HCT116 (cell line): ENCODE data around the gene INSYN2A. TPM values are rescaled to one million over a fixed set of nuclear protein-coding genes. Genes with fewer than 3 reads are reported as not detected.

Experiments
- ATAC-seq: fragments of 200-7000 bp; cut with Tn5 transposase; 2 replicates; pipeline ENCODE4 v1.9.1; 2020; ENCODE audit warnings: mild to moderate bottlenecking, moderate library complexity
- BruUV-seq: library from RNA; stranded (reverse); fragments of 400-500 nt; replicated peaks from 2 replicates; lab custom pipeline; 2021; lab: Mats Ljungman, UMichigan
- CTCF ChIA-PET: fragments of 300-600 bp; sonication (Branson Sonifier 250); formaldehyde crosslinking; loops from one replicate; lab custom pipeline; 2021; ENCODE audit warnings: antibody characterized with exemption; lab: Charles Lee
- POLR2A ChIA-PET: fragments of 300-600, 350-600 bp; sonication (Branson Sonifier 250); formaldehyde crosslinking; loops from one replicate; lab custom pipeline; 2021; ENCODE audit warnings: antibody characterized with exemption; lab: Charles Lee
- RAD21 ChIA-PET, 2 experiments: fragments of 300-600 bp; sonication (Branson Sonifier 250); formaldehyde crosslinking; loops; one replicate each; lab custom pipeline; 2023; ENCODE audit warnings: low total read pairs in 2 of 2; ENCODE audit not compliant: uncharacterized antibody in 2 of 2, unreplicated experiment in 2 of 2, low non-redundant PET in 1 of 2; lab: Charles Lee
- DNase-seq: peaks from one replicate; pipeline ENCODE4 v3.0.0-alpha.2; 2010; ENCODE audit warnings: low read depth, low spot score
- H2AFZ ChIP-seq: fragments of 200-600 bp; shearing (Covaris generic), sonication (generic); 2 replicates; pipeline ENCODE4 v1.6.1; 2017; ENCODE audit warnings: low read depth, mixed run types, mixed read lengths, antibody characterized with exemption, low read length; ENCODE audit not compliant: poor library complexity, severe bottlenecking
- H3K27ac ChIP-seq: 2 replicates; pipeline ENCODE4 v1.5.1; 2012; ENCODE audit warnings: low read depth, low read length
- H3K27me3 ChIP-seq: fragments of 200-600 bp; sonication (generic); 2 replicates; pipeline ENCODE4 v1.6.1; 2016; ENCODE audit warnings: mixed run types, low read length, mixed read lengths; ENCODE audit not compliant: insufficient read depth
- H3K36me3 ChIP-seq, 2 experiments: fragments of 200-500 bp in 1 of 2; fragments of 200-600 bp in 1 of 2; sonication (Bioruptor generic) in 1 of 2; sonication (generic) in 1 of 2; 2 replicates each; pipeline versions ENCODE4 v1.5.1 to v1.6.1; 2014 to 2016; ENCODE audit warnings: low read length in 2 of 2, inconsistent platforms in 1 of 2, mixed read lengths in 1 of 2, mixed run types in 1 of 2; ENCODE audit not compliant: insufficient read depth in 2 of 2, control insufficient read depth in 1 of 2
- H3K4me1 ChIP-seq, 2 experiments: fragments of 200-600 bp in 1 of 2; sonication (generic) in 1 of 2; 2 replicates each; pipeline versions ENCODE4 v1.5.1 to v1.6.1; 2012 to 2017; ENCODE audit warnings: low read length in 2 of 2, inconsistent platforms in 1 of 2, mild to moderate bottlenecking in 1 of 2, mixed read lengths in 1 of 2, mixed run types in 1 of 2, moderate library complexity in 1 of 2; ENCODE audit not compliant: insufficient read depth in 2 of 2, control insufficient read depth in 1 of 2
- H3K4me2 ChIP-seq: fragments of 200-600 bp; sonication (generic); 2 replicates; pipeline ENCODE4 v1.6.1; 2017; ENCODE audit warnings: mixed run types, low read length, mixed read lengths
- H3K4me3 ChIP-seq, 2 experiments: fragments of 200-600 bp in 1 of 2; sonication (generic) in 1 of 2; replicated peaks in 1 of 2; 2 replicates each; pipeline ENCODE4 v1.5.1; 2011 to 2016; ENCODE audit warnings: low read length in 2 of 2, control low read depth in 1 of 2, low read depth in 1 of 2, mild to moderate bottlenecking in 1 of 2, mixed read lengths in 1 of 2, mixed run types in 1 of 2
- H3K79me2 ChIP-seq: fragments of 200-600 bp; sonication (generic); 2 replicates; pipeline ENCODE4 v1.6.1; 2017; ENCODE audit warnings: mild to moderate bottlenecking, mixed run types, low read length, moderate library complexity, mixed read lengths; ENCODE audit not compliant: insufficient read depth
- H3K9ac ChIP-seq: fragments of 200-600 bp; sonication (generic); 2 replicates; pipeline ENCODE4 v1.6.1; 2016; ENCODE audit warnings: low read length, mixed read lengths
- H3K9me2 ChIP-seq: fragments of 200-600 bp; sonication (generic), shearing (Covaris generic); 2 replicates; pipeline ENCODE4 v1.6.1; 2017; ENCODE audit warnings: mixed run types, mild to moderate bottlenecking, moderate library complexity; ENCODE audit not compliant: insufficient read depth
- H3K9me3 ChIP-seq, 2 experiments: fragments of 200-500 bp in 1 of 2; fragments of 200-600 bp in 1 of 2; sonication (Bioruptor generic) in 1 of 2; sonication (generic) in 1 of 2; 2 replicates each; pipeline ENCODE4 v1.6.1; 2014 to 2017; ENCODE audit warnings: low read length in 2 of 2, mixed read lengths in 2 of 2, inconsistent platforms in 1 of 2, low read depth in 1 of 2, mild to moderate bottlenecking in 1 of 2, mixed run types in 1 of 2, moderate library complexity in 1 of 2; ENCODE audit not compliant: control insufficient read depth in 1 of 2, insufficient read depth in 1 of 2
- H4K20me1 ChIP-seq: fragments of 200-600 bp; sonication (generic), shearing (Covaris generic); 2 replicates; pipeline ENCODE4 v1.6.1; 2017; ENCODE audit warnings: mixed run types, mild to moderate bottlenecking, moderate library complexity; ENCODE audit not compliant: insufficient read depth
- ATF3 ChIP-seq: IDR thresholded peaks from 2 replicates; pipeline ENCODE4 v1.6.1; 2012
- CEBPB ChIP-seq: IDR thresholded peaks from 2 replicates; pipeline ENCODE4 v1.6.1; 2012; ENCODE audit warnings: low read depth
- CTCF ChIP-seq, 3 experiments: fragments of 200-600 bp in 1 of 3; sonication (generic) in 1 of 3; IDR thresholded peaks in 2 of 3; conservative IDR thresholded peaks in 1 of 3; 2 replicates each; pipeline ENCODE4 v1.5.1; 2012 to 2017; ENCODE audit warnings: low read depth in 2 of 3, low read length in 2 of 3, antibody characterized with exemption in 1 of 3, borderline replicate concordance in 1 of 3, control low read depth in 1 of 3, mild to moderate bottlenecking in 1 of 3, mixed read lengths in 1 of 3, mixed run types in 1 of 3, moderate library complexity in 1 of 3; ENCODE audit not compliant: insufficient read depth in 1 of 3
- EGR1 ChIP-seq: IDR thresholded peaks from 2 replicates; pipeline ENCODE4 v1.6.1; 2012; ENCODE audit warnings: low read depth
- ELF1 ChIP-seq: IDR thresholded peaks from 2 replicates; pipeline ENCODE4 v1.6.1; 2012; ENCODE audit warnings: low read depth, borderline replicate concordance
- EZH2 ChIP-seq: fragments of 200-600 bp; sonication (generic); IDR thresholded peaks from 2 replicates; pipeline ENCODE4 v1.6.1; 2017; ENCODE audit warnings: antibody characterized with exemption, mixed run types
- EZH2phosphoT487 ChIP-seq: fragments of 200-600 bp; IDR thresholded peaks from 2 replicates; pipeline ENCODE4 v1.6.1; 2018; ENCODE audit warnings: antibody characterized with exemption, borderline replicate concordance
- FOSL1 ChIP-seq: IDR thresholded peaks from 2 replicates; pipeline ENCODE4 v1.6.1; 2012; ENCODE audit warnings: low read depth
- JUND ChIP-seq: IDR thresholded peaks from 2 replicates; pipeline ENCODE4 v1.6.1; 2012
- POLR2AphosphoS5 ChIP-seq: IDR thresholded peaks from 2 replicates; pipeline ENCODE4 v1.6.1; 2011; ENCODE audit warnings: mild to moderate bottlenecking, low read depth, low read length, moderate library complexity
- RAD21 ChIP-seq: IDR thresholded peaks from 2 replicates; pipeline ENCODE4 v1.6.1; 2012; ENCODE audit warnings: low read depth, mild to moderate bottlenecking
- REST ChIP-seq: IDR thresholded peaks from 2 replicates; pipeline ENCODE4 v1.6.1; 2012; ENCODE audit warnings: low read depth
- SIN3A ChIP-seq: IDR thresholded peaks from 2 replicates; pipeline ENCODE4 v1.6.1; 2012; ENCODE audit warnings: low read depth
- SP1 ChIP-seq: IDR thresholded peaks from 2 replicates; pipeline ENCODE4 v1.6.1; 2012; ENCODE audit warnings: low read depth
- SRF ChIP-seq: IDR thresholded peaks from 2 replicates; pipeline ENCODE4 v1.6.1; 2012; ENCODE audit warnings: low read depth
- TCF7L2 ChIP-seq: IDR thresholded peaks from 2 replicates; pipeline ENCODE4 v1.7.0; 2011; ENCODE audit warnings: borderline replicate concordance, inconsistent platforms; ENCODE audit not compliant: insufficient read depth, insufficient read length; ENCODE audit errors: extremely low read depth
- ZBTB33 ChIP-seq: IDR thresholded peaks from 2 replicates; pipeline ENCODE4 v1.6.1; 2011; ENCODE audit warnings: mild to moderate bottlenecking, low read length, moderate library complexity; ENCODE audit not compliant: insufficient replicate concordance; ENCODE audit errors: extremely low read depth
- ZNF274 ChIP-seq: fragments of 200-500 bp; sonication (Bioruptor generic); IDR thresholded peaks from 2 replicates; pipeline ENCODE4 v1.6.1; 2014; ENCODE audit warnings: mild to moderate bottlenecking, low read depth, low read length, inconsistent platforms
- intact Hi-C: fragments of 100-400 bp; cut with micrococcal nuclease; formaldehyde crosslinking; loops from 2 replicates; pipeline ENCODE4 v1.10.0; 2022
- total RNA-seq: library from RNA; stranded (reverse); gene quantifications from one replicate; pipeline ENCODE4 v1.2.1, GENCODE V29; 2021; ENCODE audit not compliant: unreplicated experiment

The INSYN2A gene
- total RNA-seq, 1 experiment from 2014 or later = not detected

- no peaks in the 10 kb centered on the region for H3K9me2 ChIP-seq
- H3K9me3 ChIP-seq = no peaks in the 10 kb centered on the region
- H2AFZ ChIP-seq = no peak overlapping the region
- intact Hi-C loops = no loop called here
- no peak overlapping the region for H3K4me3 ChIP-seq
- ChIA-PET POLR2A (no interaction called here), CTCF (no interaction called here), RAD21 (no interaction called here)
- H3K4me2 ChIP-seq = no peak overlapping the region
- H3K36me3 ChIP-seq = no peaks in the 10 kb centered on the region
- ATAC-seq (no peak), DNase-seq (no peak)
- no TSS peak for BruUV-seq
- H4K20me1 ChIP-seq = no peaks in the 10 kb centered on the region
- peaks cover 4 to 6% of the 10 kb centered on the region in 2 experiments; a peak in 2 of 4 replicates for H3K4me1 ChIP-seq
- no peak for TF ChIP-seq ZNF274
- TF ChIP-seq ELF1 = no peak
- no peak for TF ChIP-seq SIN3A
- TF ChIP-seq ATF3 = no peak
- TF ChIP-seq TCF7L2 = no peak
- TF ChIP-seq POLR2AphosphoS5 = no peak
- TF ChIP-seq EZH2phosphoT487 = no peak
- no peak for TF ChIP-seq SP1
- TF ChIP-seq REST = no peak
- no peak for TF ChIP-seq CEBPB
- no peak for TF ChIP-seq FOSL1
- TF ChIP-seq RAD21 = no peak
- no peak for TF ChIP-seq CTCF (IDR thresholded peaks at IDR 0.05 in 2 of 3, conservative IDR thresholded peaks at IDR 0.05 in 1 of 3; ENCODE audit: borderline replicate concordance in 1 of 3, insufficient read depth in 1 of 3, low read depth in 2 of 3, low read length in 2 of 3)
- no peak for TF ChIP-seq ZBTB33
- TF ChIP-seq JUND = no peak
- no peak for TF ChIP-seq EZH2
- TF ChIP-seq EGR1 = no peak
- TF ChIP-seq SRF = no peak
- no peak overlapping the region for H3K9ac ChIP-seq
- no peaks in the 10 kb centered on the region for H3K27me3 ChIP-seq
- no peaks in the 10 kb centered on the region for H3K79me2 ChIP-seq
- no peak overlapping the region for H3K27ac ChIP-seq
Observed at GRCh38 chr10:127227027-127227426, 30.6 kb upstream of the INSYN2A start.
